ENCODE data around the gene SERF2.

SERF2 gene

DNA sequence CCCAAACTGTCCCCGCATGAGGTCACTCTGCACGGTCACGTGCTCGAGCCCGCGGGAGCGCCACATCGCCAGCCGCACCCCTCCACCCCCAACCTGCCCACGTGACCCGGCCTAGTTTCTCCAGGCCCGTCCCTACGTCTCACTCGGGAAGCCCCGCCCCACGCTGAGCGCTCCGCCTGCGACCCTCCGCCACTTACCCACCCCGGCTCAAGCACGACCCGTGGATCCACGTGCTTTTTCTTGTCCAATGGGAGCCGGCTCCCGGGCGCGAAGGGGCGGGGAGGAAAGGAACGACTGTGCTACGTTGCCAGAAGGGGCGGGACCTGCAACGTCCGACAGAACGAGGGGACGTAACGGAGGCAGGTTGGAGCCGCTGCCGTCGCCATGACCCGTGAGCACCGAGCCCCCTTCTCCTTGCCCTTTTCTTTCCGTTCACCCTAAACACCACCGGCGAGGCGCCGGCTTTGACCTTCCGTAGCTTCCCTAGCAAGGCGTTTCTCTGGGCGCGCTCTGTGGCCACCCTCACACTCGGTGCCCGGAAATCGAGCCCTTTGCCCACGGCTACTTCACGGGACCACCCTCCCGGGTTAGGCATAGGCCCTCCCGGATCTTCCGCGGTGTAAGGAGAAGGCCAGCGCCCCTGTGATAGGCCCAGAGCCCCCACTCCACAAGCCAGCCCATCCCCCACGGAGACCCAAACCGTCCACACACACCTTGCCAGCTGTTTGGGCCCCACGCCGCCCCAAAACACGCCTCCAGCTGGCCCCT, at the start of gene SERF2:
SERF2 (plus strand) TSS at position 328 of the 768 bp plus-strand sequence; CDS start at position 385, 57 bp downstream.
- DNase-seq = peak; percentile 99

DNA sequence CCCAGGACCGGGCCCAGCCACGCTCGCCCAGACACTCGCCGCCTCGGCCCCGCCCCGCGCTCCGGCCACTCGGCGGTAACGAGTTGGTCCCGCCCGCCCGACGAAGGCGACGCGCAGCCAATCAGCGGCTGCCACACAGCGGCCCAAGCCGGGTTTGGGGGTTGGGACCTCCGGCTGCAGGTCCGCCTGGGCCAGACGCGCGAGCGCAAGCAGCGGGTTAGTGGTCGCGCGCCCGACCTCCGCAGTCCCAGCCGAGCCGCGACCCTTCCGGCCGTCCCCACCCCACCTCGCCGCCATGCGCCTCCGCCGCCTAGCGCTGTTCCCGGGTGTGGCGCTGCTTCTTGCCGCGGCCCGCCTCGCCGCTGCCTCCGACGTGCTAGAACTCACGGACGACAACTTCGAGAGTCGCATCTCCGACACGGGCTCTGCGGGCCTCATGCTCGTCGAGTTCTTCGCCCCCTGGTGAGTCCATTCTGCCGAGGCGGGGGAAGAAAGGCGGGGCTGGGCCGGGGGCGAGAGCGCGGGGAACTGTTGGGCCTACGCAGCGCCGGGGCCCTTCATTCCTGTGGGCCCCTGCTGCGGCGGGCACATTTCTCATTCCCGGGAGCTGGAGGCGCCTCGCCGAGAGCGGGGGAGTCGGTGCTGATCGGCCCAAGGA, 45.7 kb upstream of the SERF2 start, which contains the start of gene PDIA3:
PDIA3 (plus strand) TSS at position 194 of the 658 bp plus-strand sequence; CDS start at position 296, 102 bp downstream.
- DNase-seq = peak; percentile 82

DNA sequence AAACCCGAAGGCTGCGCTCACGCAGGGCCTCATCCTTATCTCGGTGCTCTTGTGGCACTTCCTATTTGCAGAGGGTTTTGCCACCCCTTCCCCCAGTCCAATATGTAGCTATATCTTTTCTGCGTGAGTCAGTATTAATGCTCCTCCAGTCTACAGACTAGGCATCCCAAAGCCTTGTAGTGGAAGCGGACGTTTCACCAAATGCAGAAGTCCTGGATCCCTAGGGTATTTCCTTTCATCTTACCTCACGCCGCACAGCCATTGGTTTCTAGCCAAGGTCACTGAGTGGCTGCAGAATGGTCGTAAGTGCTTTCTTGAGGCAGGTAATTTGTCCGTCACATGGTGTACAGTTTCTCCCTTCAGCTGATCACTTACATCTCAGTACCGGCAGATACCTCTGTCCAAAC, 45.2 kb upstream of the SERF2 start:
- peak; percentile 4 for DNase-seq

DNA sequence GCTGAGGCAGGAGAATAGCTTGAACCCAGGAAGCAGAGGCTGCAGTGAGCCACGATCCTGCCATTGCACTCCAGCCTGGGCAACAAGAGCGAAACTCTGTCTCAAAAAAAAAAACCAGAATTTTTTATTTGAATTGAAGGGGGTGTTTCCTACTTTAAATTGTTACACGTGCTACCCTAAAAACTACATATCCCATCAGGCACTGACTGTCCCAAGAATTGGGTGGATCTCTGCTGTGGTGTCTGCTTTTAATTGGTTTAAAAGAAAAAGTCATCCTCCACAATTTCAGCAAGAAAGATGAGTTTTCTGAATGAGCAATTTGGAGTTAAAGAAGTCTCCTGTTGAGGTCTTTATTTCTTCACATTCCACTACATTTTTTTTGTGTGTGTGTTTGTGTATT, 43.7 kb upstream of the SERF2 start:
- DNase-seq = no peak

DNA sequence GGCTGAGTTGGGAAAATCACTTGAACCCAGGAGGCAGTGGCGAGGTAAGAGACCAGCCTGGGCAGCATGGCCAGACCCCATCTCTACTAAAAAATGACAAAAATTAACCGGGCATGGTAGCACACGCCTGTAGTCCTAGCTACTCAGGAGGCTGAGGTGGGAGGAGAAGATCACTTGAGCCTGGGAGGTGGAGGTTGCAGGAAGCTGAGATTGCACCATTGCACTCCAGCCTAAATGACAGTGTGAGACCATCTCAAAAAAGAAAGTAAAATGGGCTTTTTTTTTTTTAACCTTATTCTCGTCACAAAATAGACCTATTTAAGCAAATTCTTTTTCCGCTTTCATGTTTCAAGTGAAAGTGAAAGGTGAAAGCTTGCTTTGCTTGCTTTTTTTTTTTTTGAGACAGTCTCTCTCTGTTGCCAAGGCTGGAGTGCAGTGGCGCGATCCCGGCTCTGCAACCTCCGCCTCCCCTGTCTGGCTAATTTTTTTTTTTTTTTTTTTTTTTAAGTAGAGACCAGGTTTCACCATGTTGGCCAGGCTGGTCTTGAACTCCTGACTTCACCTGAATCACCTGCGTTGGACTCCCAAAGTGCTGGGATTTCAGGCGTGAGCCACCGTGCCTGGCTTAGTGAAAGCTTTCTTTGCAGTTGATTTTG, 42.3 kb upstream of the SERF2 start:
- DNase-seq = no peak

DNA sequence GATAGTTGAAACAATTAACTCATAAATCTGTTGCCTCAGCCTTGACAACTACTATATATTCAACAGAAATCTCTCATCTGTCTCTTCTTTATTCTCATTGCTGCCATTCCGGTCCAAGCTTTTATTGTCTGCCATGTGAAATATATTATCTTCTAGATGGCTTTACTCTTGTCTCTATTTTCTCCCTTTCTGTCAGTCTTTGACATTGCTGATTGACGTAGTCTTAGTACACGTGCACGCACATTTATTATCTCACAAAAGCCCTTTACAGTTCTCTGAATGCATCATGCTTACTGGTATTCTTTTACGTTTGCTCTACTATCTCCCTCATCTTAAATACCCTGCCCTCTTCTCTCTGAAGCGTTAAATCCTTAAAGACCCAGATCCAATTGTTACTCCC, 40.2 kb upstream of the SERF2 start:
- no peak for DNase-seq

DNA sequence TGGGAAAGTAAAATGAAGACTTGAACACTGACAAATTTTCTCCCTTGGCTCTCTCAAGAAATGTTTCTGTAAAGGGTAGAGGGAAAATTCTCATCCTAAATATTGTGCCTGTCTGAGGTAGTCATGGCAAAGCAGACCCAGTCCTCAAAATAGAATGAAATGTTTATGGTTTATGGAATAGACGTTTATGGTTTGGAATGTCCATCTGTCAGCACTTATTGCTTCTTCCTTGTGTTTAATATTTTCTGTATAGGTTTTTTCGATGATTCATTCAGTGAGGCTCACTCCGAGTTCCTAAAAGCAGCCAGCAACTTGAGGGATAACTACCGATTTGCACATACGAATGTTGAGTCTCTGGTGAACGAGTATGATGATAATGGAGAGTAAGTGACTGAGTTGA, 29.3 kb upstream of the SERF2 start:
- no peak for DNase-seq

DNA sequence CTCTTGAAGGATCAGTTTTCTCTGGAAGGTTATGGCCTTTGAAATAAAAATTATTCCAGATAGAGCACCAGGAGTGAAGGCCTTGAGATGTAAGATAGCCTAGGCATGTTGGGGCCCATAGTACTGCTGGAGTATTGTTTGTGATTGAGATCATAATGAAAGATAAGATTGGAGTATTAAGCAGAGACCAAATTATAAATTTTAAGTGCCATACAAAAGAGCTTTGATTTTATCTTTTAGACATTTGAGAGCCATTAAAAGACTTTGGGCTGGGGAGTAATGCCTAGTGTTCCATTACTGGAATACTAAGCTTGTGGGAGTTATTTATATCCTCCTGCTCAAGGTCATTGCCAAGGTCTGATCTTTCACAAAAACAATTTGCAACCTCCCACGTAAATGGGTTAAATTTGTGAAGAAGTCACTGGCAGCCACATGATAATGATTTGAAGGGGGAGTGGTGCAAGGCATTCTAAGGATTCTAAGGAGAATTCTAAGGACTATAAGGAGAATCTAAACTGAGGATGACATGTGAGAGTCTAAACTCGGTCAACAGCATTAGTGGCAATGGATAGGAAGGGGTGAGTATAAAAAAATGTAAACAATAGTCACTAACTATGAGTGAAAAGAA, 28.2 kb upstream of the SERF2 start:
- DNase-seq = no peak

DNA sequence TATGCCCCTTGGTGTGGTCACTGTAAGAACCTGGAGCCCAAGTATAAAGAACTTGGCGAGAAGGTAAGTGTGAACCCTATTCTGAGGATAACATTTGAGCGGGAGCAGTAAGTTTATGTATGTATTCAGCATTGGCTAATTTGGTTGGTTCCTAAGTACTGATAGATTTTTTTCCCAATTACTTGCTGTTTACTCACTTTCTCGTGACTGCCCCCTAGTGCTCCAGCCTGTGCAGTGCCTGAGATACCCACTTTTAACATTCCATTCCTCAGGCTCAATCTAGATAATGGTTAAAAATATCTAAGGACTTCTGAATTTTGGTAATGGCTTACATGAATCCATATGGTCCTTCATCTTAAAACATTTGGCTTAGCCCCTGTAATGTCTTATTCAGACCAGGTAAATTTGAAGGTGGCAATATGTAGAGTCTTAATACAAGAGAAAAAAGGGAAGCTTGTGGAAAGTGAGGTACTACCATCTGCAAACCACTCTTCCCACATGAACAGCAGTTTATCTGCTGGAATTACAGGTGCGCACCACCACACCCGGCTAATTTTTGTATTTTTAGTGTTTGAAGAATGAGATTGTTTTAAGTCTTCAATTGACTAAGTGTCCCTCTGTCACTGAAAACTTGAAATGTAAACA, 22.4 kb upstream of the SERF2 start:
- peak; percentile 9 for DNase-seq

DNA sequence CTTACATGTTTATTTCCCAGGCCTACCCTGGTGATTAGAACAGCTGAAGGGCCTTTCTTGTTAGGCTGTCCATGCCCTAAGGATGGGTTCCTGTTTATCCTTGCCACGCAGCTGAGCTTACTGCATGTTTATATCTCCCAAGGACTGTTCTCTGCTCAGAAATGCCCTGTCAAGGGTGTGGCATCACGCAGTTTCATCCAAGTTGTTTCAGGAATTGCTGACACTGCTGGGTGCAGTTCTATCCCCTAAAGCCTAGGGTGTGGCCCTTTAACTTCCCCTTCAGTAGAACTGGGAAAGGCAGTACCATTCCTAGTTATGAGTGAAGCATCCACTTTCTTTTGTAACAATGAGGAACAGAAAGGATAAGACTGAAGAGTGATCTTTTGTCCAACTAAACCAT, 20.3 kb upstream of the SERF2 start:
- no peak for DNase-seq

DNA sequence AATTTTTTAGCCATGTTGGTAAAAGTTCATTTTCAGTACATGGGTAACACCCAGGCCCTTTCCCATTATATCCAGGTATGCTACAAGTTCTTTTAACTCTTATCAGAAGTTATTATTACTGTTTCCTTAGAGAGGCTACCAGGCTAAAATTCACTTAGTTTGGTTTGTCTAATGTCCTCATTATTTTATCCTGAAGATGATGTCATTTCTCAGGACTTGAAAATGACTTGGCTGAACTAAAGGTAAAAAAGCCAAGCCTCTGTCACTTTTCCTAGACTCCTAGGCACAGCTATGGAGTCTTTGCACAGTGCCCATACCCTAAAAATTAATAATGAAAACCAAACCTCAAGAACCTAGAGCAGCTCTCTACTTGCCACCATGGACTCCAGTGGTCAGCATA, 19.5 kb upstream of the SERF2 start:
- no peak for DNase-seq

DNA sequence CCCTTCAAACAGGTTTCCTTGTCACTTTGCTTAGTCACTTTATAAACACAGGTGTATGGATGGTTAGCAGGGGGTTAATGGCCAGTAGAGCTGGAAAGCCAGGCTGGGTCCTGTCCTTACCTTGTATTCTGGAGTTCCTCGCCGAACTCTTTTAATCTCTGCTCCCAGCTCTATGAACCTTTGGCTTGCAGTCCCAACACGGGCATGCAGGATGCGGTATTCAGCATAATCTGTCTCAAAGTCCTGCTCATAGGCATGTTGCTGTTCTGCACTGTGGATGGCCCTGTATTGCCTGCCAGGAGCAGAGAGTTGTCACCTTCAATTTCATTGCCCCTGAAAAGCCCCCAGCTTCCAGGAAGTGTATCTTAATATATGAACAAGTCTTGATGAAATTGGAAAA, 18.1 kb upstream of the SERF2 start:
- DNase-seq = no peak

DNA sequence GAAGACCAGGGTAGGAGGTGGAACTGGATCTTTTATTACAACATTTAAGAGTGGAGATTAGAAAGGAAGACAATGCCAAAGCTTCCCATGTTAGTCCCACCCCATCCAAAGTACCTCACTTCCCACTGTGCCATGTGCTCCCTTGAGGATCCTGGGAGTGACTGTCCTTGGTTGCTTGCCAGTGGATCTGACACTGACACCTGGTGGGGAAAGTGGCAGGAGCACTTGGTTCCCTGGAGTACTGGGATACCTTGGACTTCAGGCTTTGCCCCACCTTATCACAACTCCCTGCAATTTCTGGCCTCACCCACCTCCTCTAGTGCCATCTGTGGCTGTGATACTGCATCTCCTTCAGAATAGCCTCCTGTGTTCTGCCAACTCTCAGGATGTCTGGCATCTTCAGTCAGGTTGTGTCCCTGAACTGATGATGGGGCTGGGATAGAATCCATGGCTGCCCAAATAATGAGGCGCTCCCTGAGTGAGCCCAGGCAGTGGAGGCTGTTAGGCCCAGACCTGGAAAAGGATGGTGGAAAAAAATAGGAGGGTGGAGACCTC, 16.6 kb upstream of the SERF2 start:
- peak; percentile 6 for DNase-seq

DNA sequence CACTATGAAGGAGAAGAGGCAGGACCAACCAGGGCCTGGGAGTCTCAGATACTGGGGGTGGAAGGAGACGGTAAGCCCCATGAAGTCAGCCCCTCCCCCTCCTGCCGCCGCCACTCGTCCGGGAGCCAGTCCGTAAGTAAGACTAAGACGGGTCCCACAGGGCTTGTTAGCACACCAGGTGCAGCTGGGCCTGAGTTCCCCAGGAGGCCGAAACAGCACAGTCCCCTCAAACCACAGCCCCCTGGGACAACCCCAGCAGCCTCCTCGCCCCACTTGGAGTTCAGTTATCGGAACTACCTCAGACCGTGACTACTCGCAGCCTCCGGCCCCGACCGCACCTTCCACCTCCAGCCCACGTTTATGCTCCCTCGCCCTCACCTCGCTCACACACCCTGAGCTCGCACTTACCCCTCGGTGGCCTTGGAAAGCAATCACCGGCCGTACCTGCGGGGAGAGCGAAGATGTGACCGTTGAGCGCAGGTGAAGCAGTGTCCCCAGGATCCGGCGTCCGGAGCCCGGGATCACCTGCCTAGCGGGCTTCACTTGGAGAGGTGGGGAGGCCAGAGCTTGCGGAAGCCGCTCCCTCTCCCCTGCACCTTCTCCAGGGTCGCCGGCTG, 15.9 kb upstream of the SERF2 start:
- DNase-seq = no peak

DNA sequence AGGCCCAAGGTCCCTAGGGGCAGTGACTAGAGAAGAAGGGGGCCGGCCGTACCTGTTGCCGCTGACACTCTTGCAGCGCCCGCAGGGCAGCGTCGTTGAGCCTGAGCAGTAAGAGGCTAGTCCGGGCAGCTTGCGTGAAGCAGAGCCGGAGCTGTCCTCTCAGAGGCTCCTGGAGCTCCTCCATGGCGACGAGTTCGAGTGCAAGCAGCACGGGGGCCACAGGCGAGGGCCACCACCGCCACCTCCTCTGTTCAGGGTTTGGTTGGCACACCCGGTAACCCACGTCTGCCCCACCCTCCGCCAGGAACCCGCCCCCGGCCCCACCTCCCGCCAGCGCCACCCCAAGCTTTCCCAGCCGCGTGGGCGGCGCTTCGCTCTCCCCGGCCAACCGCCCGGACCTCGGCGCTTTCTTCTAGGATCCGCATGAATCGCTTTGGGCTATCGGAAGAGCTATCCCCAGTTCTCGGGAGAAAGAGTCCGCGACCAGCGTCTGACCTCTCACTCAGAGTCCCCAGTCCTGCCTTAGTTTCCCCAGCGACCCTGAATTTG, 15.3 kb upstream of the SERF2 start, which contains the start of gene ELL3:
ELL3 (minus strand) TSS at position 249 of the 549 bp plus-strand sequence; CDS start at position 184, 65 bp downstream.
- DNase-seq = peak; percentile 80

DNA sequence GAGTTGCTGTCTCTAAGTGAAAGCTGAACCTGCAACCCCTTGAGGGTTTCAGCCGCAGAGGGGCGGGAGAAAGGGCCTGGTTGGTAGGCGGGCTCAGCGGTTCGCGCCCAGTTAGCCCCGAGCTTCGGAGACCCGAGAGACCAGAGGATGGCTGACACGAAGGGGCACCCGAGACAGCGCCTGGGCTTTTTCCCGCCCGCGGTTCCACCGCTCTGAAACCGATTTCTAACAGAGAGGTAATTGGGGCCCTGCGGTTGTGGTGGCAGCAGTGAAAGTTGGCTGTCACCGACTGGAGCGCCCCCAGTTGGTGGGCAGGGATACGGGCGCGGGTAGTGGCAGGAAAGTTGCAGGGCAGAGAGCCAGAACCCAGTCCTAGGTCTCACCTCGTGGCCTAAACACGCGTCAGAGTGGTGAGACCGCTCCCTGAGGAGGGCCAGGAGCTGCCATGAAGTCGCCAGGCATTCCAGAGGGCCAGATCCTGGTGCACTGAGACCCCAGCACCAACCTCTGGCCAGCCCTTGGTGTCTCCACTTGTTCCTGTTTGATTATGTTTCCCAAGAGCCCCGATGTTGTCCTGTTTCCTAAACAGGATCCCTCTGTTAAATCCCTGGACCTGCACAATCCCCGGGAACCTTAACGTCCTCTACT, 14.7 kb upstream of the SERF2 start:
- DNase-seq = peak; percentile 80

DNA sequence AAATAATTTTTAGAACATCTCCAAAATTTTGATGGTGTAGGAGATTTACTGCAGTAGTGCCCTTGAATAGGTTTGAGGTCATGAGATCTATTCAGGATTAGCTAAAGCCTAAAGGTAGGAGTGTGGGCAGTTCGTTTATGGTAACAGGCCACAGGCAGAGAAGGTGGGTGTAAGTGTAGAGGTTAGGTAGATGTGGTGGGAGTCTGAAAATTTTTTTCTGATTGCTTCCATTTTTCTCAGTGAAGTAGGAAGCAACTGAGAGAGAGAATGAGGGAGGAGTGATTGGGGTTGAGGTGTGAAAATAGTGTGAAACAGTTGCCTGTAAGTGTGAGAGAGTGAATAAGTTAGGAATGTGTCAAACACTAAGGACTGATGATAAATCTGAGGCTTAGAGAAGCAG, 13.1 kb upstream of the SERF2 start:
- no peak for DNase-seq

DNA sequence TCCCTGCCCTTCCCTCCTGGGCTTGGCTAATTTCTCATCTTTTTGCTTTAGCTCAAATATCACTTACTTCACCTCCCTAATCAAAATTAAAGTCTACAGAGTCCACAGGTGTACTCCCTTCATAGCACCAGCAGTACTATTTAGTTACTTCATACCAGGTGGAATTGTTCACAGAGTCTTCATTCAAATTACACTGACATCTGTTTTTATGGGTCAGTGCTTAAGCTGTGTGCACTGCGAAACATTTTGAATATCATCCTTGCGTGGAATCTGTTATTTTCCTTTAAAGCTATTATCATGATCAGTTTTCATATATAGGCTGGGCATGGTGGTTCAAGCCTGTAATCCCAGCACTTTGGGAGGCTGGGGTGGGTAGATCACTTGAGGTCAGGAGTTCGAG, 2.7 kb upstream of the SERF2 start:
- no peak for DNase-seq

DNA sequence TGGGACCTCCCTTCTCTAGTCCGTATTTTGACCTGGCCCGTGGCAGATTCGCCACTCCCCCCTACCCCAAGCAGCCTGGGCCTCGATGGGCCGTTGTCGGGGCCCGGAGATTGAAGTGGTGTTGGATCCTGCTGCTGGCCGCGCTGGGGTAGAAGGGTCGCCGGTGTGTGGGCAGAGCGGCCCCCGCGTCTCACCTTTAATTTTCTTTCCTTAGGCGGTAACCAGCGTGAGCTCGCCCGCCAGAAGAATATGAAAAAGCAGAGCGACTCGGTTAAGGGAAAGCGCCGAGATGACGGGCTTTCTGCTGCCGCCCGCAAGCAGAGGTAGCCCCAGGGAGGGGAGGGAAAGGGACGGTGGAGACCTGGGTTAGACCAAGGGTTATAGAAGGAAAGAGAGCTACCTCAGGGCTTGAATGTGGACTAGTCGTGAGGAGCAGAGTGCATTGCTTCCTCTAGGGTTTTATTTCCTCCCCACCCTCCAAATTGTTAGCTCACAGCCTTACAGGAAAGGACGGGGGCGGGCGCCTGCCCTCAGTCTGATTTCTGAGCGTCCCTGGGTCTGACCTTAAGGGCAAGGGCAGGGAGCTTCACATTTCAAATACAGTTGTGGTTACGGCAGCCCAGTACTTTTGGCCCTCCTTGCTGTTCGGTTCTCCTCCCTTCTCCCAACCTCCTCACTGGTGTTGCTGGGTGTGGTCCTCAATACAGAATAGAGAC, 799 bp downstream of the SERF2 start:
- DNase-seq = no peak

DNA sequence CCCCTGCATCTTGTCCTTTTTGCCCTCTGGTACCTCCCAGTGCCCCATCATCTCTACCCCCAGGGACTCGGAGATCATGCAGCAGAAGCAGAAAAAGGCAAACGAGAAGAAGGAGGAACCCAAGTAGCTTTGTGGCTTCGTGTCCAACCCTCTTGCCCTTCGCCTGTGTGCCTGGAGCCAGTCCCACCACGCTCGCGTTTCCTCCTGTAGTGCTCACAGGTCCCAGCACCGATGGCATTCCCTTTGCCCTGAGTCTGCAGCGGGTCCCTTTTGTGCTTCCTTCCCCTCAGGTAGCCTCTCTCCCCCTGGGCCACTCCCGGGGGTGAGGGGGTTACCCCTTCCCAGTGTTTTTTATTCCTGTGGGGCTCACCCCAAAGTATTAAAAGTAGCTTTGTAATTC, 1.5 kb downstream of the SERF2 start:
- no peak for DNase-seq

All from NCI-H774 (cell line).